ENCODE data around the gene EMSY.

EMSY gene

GRCh38 chr11:76491644-76492043, 46.8 kb downstream of the EMSY start:
- Histone ChIP-seq H3K4me1 (ENCODE audit: control insufficient read depth in 2 of 2, insufficient read depth in 2 of 2, low read length in 2 of 2) (peaks cover 12 to 22% of the 10 kb centered on the region in 2 donors), H3K9ac (ENCODE audit: low read depth in 1 of 2, low read length in 2 of 2) (no peak overlapping the region), H3K36me3 (ENCODE audit: control insufficient read depth in 2 of 2, insufficient read depth in 2 of 2, low read length in 2 of 2) (peaks cover 0 to 6% of the 10 kb centered on the region in 2 donors), H3K9me3 (ENCODE audit: control insufficient read depth in 2 of 2, low read length in 2 of 2) (no peaks in the 10 kb centered on the region), H3K27ac (ENCODE audit: low read depth in 2 of 2, low read length in 2 of 2) (no peak overlapping the region), H3K27me3 (ENCODE audit: control insufficient read depth in 2 of 2, insufficient read depth in 2 of 2, low read length in 2 of 2) (no peaks in the 10 kb centered on the region), H3K4me3 (ENCODE audit: low read length in 2 of 2) (no peak overlapping the region)

- H3K9me3 ChIP-seq (ENCODE audit: control insufficient read depth in 2 of 2, low read length in 2 of 2) = no peaks in the 10 kb centered on the region
- peaks cover 0 to 11% of the 10 kb centered on the region in 2 donors for H3K36me3 ChIP-seq (ENCODE audit: control insufficient read depth in 2 of 2, insufficient read depth in 2 of 2, low read length in 2 of 2)
- H3K4me3 ChIP-seq (ENCODE audit: low read length in 2 of 2) = no peak overlapping the region
- no peak overlapping the region for H3K9ac ChIP-seq (ENCODE audit: low read depth in 1 of 2, low read length in 2 of 2)
- peaks cover 12 to 22% of the 10 kb centered on the region in 2 donors for H3K4me1 ChIP-seq (ENCODE audit: control insufficient read depth in 2 of 2, insufficient read depth in 2 of 2, low read length in 2 of 2)
- H3K27ac ChIP-seq (ENCODE audit: low read depth in 2 of 2, low read length in 2 of 2) = peak overlapping the region in 1 of 2 donors; percentile 20
- no peaks in the 10 kb centered on the region for H3K27me3 ChIP-seq (ENCODE audit: control insufficient read depth in 2 of 2, insufficient read depth in 2 of 2, low read length in 2 of 2)
Measured at GRCh38 chr11:76493040-76493439, 48.2 kb downstream of the EMSY start.

GRCh38 chr11:76493626-76494539, 49.1 kb downstream of the EMSY start:
- no peaks in the 10 kb centered on the region for H3K27me3 ChIP-seq (ENCODE audit: control insufficient read depth in 2 of 2, insufficient read depth in 2 of 2, low read length in 2 of 2)
- H3K9ac ChIP-seq (ENCODE audit: low read depth in 1 of 2, low read length in 2 of 2) = no peak overlapping the region
- H3K4me1 ChIP-seq (ENCODE audit: control insufficient read depth in 2 of 2, insufficient read depth in 2 of 2, low read length in 2 of 2) = peaks cover 12 to 22% of the 10 kb centered on the region in 2 donors
- peak overlapping the region; percentile 42 to 49 for H3K27ac ChIP-seq (ENCODE audit: low read depth in 2 of 2, low read length in 2 of 2)
- peaks cover 0 to 11% of the 10 kb centered on the region in 2 donors for H3K36me3 ChIP-seq (ENCODE audit: control insufficient read depth in 2 of 2, insufficient read depth in 2 of 2, low read length in 2 of 2)
- H3K4me3 ChIP-seq (ENCODE audit: low read length in 2 of 2) = peak overlapping the region; percentile 34 to 38
- no peaks in the 10 kb centered on the region for H3K9me3 ChIP-seq (ENCODE audit: control insufficient read depth in 2 of 2, low read length in 2 of 2)

DNA sequence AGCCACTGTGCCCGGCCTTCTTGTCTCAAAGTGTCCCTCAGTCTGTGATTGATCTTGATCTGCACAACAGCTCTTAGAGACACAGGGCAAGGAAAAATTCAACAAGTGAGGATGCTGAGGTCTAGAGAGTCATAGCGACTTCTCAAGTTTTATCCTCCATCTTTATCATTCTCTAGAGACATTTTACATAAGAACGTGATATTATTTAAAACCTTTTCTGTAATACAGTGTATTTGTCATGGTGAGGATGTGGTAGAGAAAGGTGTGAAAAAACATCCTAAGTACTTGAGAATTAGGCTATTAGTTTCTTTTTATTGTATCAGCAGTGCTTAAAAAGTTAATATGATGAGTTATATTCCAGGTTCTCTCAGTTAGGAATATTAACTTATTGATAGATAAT, 50.2 kb downstream of the EMSY start:
- peaks cover 0 to 11% of the 10 kb centered on the region in 2 donors for H3K36me3 ChIP-seq (ENCODE audit: control insufficient read depth in 2 of 2, insufficient read depth in 2 of 2, low read length in 2 of 2)
- peaks cover 12 to 22% of the 10 kb centered on the region in 2 donors for H3K4me1 ChIP-seq (ENCODE audit: control insufficient read depth in 2 of 2, insufficient read depth in 2 of 2, low read length in 2 of 2)
- H3K27me3 ChIP-seq (ENCODE audit: control insufficient read depth in 2 of 2, insufficient read depth in 2 of 2, low read length in 2 of 2) = no peaks in the 10 kb centered on the region
- H3K9me3 ChIP-seq (ENCODE audit: control insufficient read depth in 2 of 2, low read length in 2 of 2) = no peaks in the 10 kb centered on the region
- H3K27ac ChIP-seq (ENCODE audit: low read depth in 2 of 2, low read length in 2 of 2) = no peak overlapping the region
- no peak overlapping the region for H3K9ac ChIP-seq (ENCODE audit: low read depth in 1 of 2, low read length in 2 of 2)
- no peak overlapping the region for H3K4me3 ChIP-seq (ENCODE audit: low read length in 2 of 2)

DNA sequence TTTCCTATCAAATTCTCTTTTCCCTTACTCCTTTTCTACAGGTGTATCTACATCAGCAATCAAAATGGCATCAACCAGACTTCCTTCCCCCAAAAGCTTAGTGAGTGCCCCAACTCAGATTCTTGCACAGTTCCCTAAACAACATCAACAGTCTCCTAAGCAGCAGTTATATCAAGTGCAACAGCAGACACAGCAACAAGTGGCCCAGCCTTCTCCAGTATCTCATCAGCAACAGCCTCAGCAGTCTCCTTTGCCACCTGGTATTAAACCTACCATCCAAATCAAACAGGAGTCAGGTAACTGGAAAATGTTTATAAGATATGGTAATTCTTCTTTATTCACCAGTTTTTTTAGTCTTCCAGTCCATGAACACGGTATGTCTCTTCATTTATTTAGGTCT, 51.4 kb downstream of the EMSY start:
- H3K27me3 ChIP-seq (ENCODE audit: control insufficient read depth in 2 of 2, insufficient read depth in 2 of 2, low read length in 2 of 2) = no peaks in the 10 kb centered on the region
- no peak overlapping the region for H3K9ac ChIP-seq (ENCODE audit: low read depth in 1 of 2, low read length in 2 of 2)
- H3K4me1 ChIP-seq (ENCODE audit: control insufficient read depth in 2 of 2, insufficient read depth in 2 of 2, low read length in 2 of 2) = peaks cover 12 to 22% of the 10 kb centered on the region in 2 donors
- H3K36me3 ChIP-seq (ENCODE audit: control insufficient read depth in 2 of 2, insufficient read depth in 2 of 2, low read length in 2 of 2) = peaks cover 7 to 17% of the 10 kb centered on the region in 2 donors
- H3K4me3 ChIP-seq (ENCODE audit: low read length in 2 of 2) = no peak overlapping the region
- H3K9me3 ChIP-seq (ENCODE audit: control insufficient read depth in 2 of 2, low read length in 2 of 2) = no peaks in the 10 kb centered on the region
- no peak overlapping the region for H3K27ac ChIP-seq (ENCODE audit: low read depth in 2 of 2, low read length in 2 of 2)

- Histone ChIP-seq H3K4me3 (ENCODE audit: low read length in 2 of 2) (no peak overlapping the region), H3K36me3 (ENCODE audit: control insufficient read depth in 2 of 2, insufficient read depth in 2 of 2, low read length in 2 of 2) (peaks cover 9 to 11% of the 10 kb centered on the region in 2 donors), H3K9ac (ENCODE audit: low read depth in 1 of 2, low read length in 2 of 2) (no peak overlapping the region), H3K27ac (ENCODE audit: low read depth in 2 of 2, low read length in 2 of 2) (no peak overlapping the region), H3K27me3 (ENCODE audit: control insufficient read depth in 2 of 2, insufficient read depth in 2 of 2, low read length in 2 of 2) (no peaks in the 10 kb centered on the region), H3K9me3 (ENCODE audit: control insufficient read depth in 2 of 2, low read length in 2 of 2) (no peaks in the 10 kb centered on the region), H3K4me1 (ENCODE audit: control insufficient read depth in 2 of 2, insufficient read depth in 2 of 2, low read length in 2 of 2) (no peaks in the 10 kb centered on the region)
Measured at GRCh38 chr11:76501526-76502202, 56.8 kb downstream of the EMSY start.

- no peak overlapping the region for H3K4me3 ChIP-seq (ENCODE audit: low read length in 2 of 2)
- H3K27ac ChIP-seq (ENCODE audit: low read depth in 2 of 2, low read length in 2 of 2) = no peak overlapping the region
- no peak overlapping the region for H3K9ac ChIP-seq (ENCODE audit: low read depth in 1 of 2, low read length in 2 of 2)
- H3K27me3 ChIP-seq (ENCODE audit: control insufficient read depth in 2 of 2, insufficient read depth in 2 of 2, low read length in 2 of 2) = no peaks in the 10 kb centered on the region
- peaks cover 2% of the 10 kb centered on the region in 2 donors for H3K36me3 ChIP-seq (ENCODE audit: control insufficient read depth in 2 of 2, insufficient read depth in 2 of 2, low read length in 2 of 2)
- no peaks in the 10 kb centered on the region for H3K9me3 ChIP-seq (ENCODE audit: control insufficient read depth in 2 of 2, low read length in 2 of 2)
- H3K4me1 ChIP-seq (ENCODE audit: control insufficient read depth in 2 of 2, insufficient read depth in 2 of 2, low read length in 2 of 2) = no peaks in the 10 kb centered on the region
Measured at GRCh38 chr11:76506833-76507232, 62.0 kb downstream of the EMSY start.

- peaks cover 0 to 2% of the 10 kb centered on the region in 2 donors for H3K36me3 ChIP-seq (ENCODE audit: control insufficient read depth in 2 of 2, insufficient read depth in 2 of 2, low read length in 2 of 2)
- H3K27me3 ChIP-seq (ENCODE audit: control insufficient read depth in 2 of 2, insufficient read depth in 2 of 2, low read length in 2 of 2) = no peaks in the 10 kb centered on the region
- H3K27ac ChIP-seq (ENCODE audit: low read depth in 2 of 2, low read length in 2 of 2) = no peak overlapping the region
- no peak overlapping the region for H3K9ac ChIP-seq (ENCODE audit: low read depth in 1 of 2, low read length in 2 of 2)
- no peaks in the 10 kb centered on the region for H3K4me1 ChIP-seq (ENCODE audit: control insufficient read depth in 2 of 2, insufficient read depth in 2 of 2, low read length in 2 of 2)
- no peaks in the 10 kb centered on the region for H3K9me3 ChIP-seq (ENCODE audit: control insufficient read depth in 2 of 2, low read length in 2 of 2)
- no peak overlapping the region for H3K4me3 ChIP-seq (ENCODE audit: low read length in 2 of 2)
Measured at GRCh38 chr11:76510060-76511047, 65.5 kb downstream of the EMSY start.

DNA sequence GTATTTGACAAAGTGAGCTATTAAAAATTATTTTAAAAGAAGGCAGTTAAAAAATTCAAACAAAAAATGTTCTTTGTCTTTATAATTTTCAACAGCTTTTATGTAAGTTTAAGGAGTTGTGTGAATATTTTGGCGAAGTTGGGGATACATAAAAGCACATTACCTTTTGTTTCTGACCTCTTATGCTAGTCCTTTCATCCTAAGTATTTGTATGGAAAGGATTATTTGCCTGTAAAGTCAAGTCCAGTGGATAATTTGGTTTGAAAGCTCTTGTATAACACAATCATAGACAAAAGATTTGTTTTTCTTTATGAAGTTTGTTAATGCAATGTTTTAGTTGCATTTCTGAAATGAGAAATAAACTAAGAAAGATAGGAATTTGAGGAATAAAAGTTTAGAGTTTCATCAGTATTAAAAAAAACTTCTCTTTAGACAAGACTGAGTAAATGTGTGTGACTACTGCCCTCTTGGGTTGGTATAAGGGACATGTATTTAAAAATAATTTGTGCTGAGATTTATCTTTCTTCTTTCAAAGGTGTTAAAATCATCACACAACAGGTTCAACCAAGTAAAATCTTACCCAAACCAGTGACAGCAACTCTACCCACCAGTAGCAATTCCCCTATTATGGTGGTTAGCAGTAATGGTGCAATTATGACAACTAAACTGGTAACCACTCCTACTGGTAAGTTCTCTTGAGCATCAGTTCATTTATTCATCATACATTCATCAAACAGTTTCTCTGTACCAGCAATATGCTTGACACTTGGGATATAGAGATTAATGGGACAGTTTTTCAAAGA, 68.2 kb downstream of the EMSY start:
- Histone ChIP-seq H3K4me3 (ENCODE audit: low read length in 2 of 2) (no peak overlapping the region), H3K36me3 (ENCODE audit: control insufficient read depth in 2 of 2, insufficient read depth in 2 of 2, low read length in 2 of 2) (no peaks in the 10 kb centered on the region), H3K27ac (ENCODE audit: low read depth in 2 of 2, low read length in 2 of 2) (no peak overlapping the region), H3K9ac (ENCODE audit: low read depth in 1 of 2, low read length in 2 of 2) (no peak overlapping the region), H3K4me1 (ENCODE audit: control insufficient read depth in 2 of 2, insufficient read depth in 2 of 2, low read length in 2 of 2) (no peaks in the 10 kb centered on the region), H3K9me3 (ENCODE audit: control insufficient read depth in 2 of 2, low read length in 2 of 2) (no peaks in the 10 kb centered on the region), H3K27me3 (ENCODE audit: control insufficient read depth in 2 of 2, insufficient read depth in 2 of 2, low read length in 2 of 2) (no peaks in the 10 kb centered on the region)

Data from mucosa of rectum (tissue), 2 donors.